Neural progenitor cell (in vitro differentiated cells): ENCODE data around the gene THEM4.

Source experiments
- CTCF ChIP-seq: fragments of 200-600 bp; sonication (generic); IDR thresholded peaks from 2 replicates; pipeline ENCODE4 v1.5.1; 2017; ENCODE audit warnings: antibody characterized with exemption, mild to moderate bottlenecking
- EZH2phosphoT487 ChIP-seq: fragments of 200-600 bp; sonication (generic); IDR thresholded peaks from 2 replicates; pipeline ENCODE4 v1.6.1; 2017; ENCODE audit warnings: antibody characterized with exemption

- TF ChIP-seq CTCF = no peak
- TF ChIP-seq EZH2phosphoT487 = no peak
These were observed 36.7 kb upstream of the THEM4 start for GRCh38 chr1:151945725-151946722.
